BE2C (cell line): ENCODE measurements around the gene LRBA.

Source experiments
- DNase-seq: peaks from one replicate; pipeline ENCODE4 v3.0.0-alpha.2; 2020
- H3K27me3 ChIP-seq: fragments of 250-450 bp; sonication (Bioruptor Pico); 2 replicates; pipeline ENCODE4 v1.5.1; 2020; ENCODE audit warnings: mild to moderate bottlenecking
- H3K36me3 ChIP-seq: fragments of 250-450 bp; sonication (Bioruptor Pico); 2 replicates; pipeline ENCODE4 v1.5.1; 2020; ENCODE audit warnings: mild to moderate bottlenecking
- H3K4me1 ChIP-seq: fragments of 250-450 bp; sonication (Bioruptor Pico); 2 replicates; pipeline ENCODE4 v1.5.1; 2020
- H3K4me3 ChIP-seq: 2 replicates; pipeline ENCODE4 v1.5.1; 2011; ENCODE audit warnings: low read depth, low read length
- H3K9me3 ChIP-seq: fragments of 250-450 bp; sonication (Bioruptor Pico); 2 replicates; pipeline ENCODE4 v1.5.1; 2020
- CTCF ChIP-seq: IDR thresholded peaks from 2 replicates; pipeline ENCODE4 v1.5.1; 2012; ENCODE audit warnings: mild to moderate bottlenecking, low read depth, low read length

The LRBA gene

GRCh38 chr4:150990993-150991392, 24.1 kb downstream of the LRBA start:
- no peak for TF ChIP-seq CTCF
- H3K4me3 ChIP-seq: no peak overlapping the region
- H3K9me3 ChIP-seq: no peaks in the 10 kb centered on the region
- no peaks in the 10 kb centered on the region for H3K4me1 ChIP-seq
- DNase-seq: no peak
- no peaks in the 10 kb centered on the region for H3K36me3 ChIP-seq
- no peaks in the 10 kb centered on the region for H3K27me3 ChIP-seq

GRCh38 chr4:150990250-150990649, 24.8 kb downstream of the LRBA start:
- H3K4me3 ChIP-seq: no peak overlapping the region
- TF ChIP-seq CTCF: no peak
- no peaks in the 10 kb centered on the region for H3K4me1 ChIP-seq
- no peaks in the 10 kb centered on the region for H3K9me3 ChIP-seq
- H3K36me3 ChIP-seq: no peaks in the 10 kb centered on the region
- H3K27me3 ChIP-seq: no peaks in the 10 kb centered on the region
- no peak for DNase-seq

GRCh38 chr4:150988238-150988637, 26.8 kb downstream of the LRBA start:
- H3K4me3 ChIP-seq: no peak overlapping the region
- H3K9me3 ChIP-seq: no peaks in the 10 kb centered on the region
- no peaks in the 10 kb centered on the region for H3K36me3 ChIP-seq
- H3K4me1 ChIP-seq: no peaks in the 10 kb centered on the region
- no peak for TF ChIP-seq CTCF
- no peak for DNase-seq
- H3K27me3 ChIP-seq: no peaks in the 10 kb centered on the region

GRCh38 chr4:150987204-150987603, 27.9 kb downstream of the LRBA start:
- no peak for DNase-seq
- Histone ChIP-seq H3K27me3 (no peaks in the 10 kb centered on the region), H3K4me1 (no peaks in the 10 kb centered on the region), H3K4me3 (no peak overlapping the region), H3K9me3 (no peaks in the 10 kb centered on the region), H3K36me3 (no peaks in the 10 kb centered on the region)
- no peak for TF ChIP-seq CTCF

- TF ChIP-seq CTCF: no peak
- Histone ChIP-seq H3K36me3 (no peaks in the 10 kb centered on the region), H3K4me1 (no peaks in the 10 kb centered on the region), H3K9me3 (no peaks in the 10 kb centered on the region), H3K4me3 (no peak overlapping the region), H3K27me3 (no peaks in the 10 kb centered on the region)
- no peak for DNase-seq
Observed at GRCh38 chr4:150986085-150986484, 29.0 kb downstream of the LRBA start.

GRCh38 chr4:150983851-150984250, 31.2 kb downstream of the LRBA start:
- H3K4me1 ChIP-seq: no peaks in the 10 kb centered on the region
- no peaks in the 10 kb centered on the region for H3K36me3 ChIP-seq
- no peak overlapping the region for H3K4me3 ChIP-seq
- no peaks in the 10 kb centered on the region for H3K9me3 ChIP-seq
- TF ChIP-seq CTCF: no peak
- DNase-seq: no peak
- H3K27me3 ChIP-seq: no peaks in the 10 kb centered on the region
